Stimulated activated CD8-positive, alpha-beta memory T cell treated with anti-CD3 and anti-CD28 coated beads, Interleukin-7, amount 100 ng/mL, for 24 hours (primary cell): ENCODE data around the gene DCAF11.
"Not testable (repeated sequence)": the region's sequence is repeated elsewhere in the genome, so short reads cannot be mapped to it uniquely, and the experiment has no call there.

Experiments
- DNase-seq: peaks from one replicate; pipeline ENCODE4 v3.0.0-alpha.2; 2020; ENCODE audit warnings: low read depth

The DCAF11 gene

GRCh38 chr14:24096545-24097181 lies 17.9 kb upstream of the DCAF11 start:
- DNase-seq = no peak

- DNase-seq = no peak
These were observed 16.2 kb upstream of the DCAF11 start for GRCh38 chr14:24098229-24098926.

GRCh38 chr14:24098927-24099813 lies 15.4 kb upstream of the DCAF11 start:
- no peak for DNase-seq

GRCh38 chr14:24100197-24100981 lies 14.2 kb upstream of the DCAF11 start:
- no peak for DNase-seq

- DNase-seq = no peak
These were observed 13.5 kb upstream of the DCAF11 start for GRCh38 chr14:24100982-24101494.

GRCh38 chr14:24102357-24103048 lies 12.1 kb upstream of the DCAF11 start:
- DNase-seq = no peak

GRCh38 chr14:24103451-24103850 lies 11.1 kb upstream of the DCAF11 start:
- no peak for DNase-seq

- DNase-seq = not testable (repeated sequence)
These were observed 8.9 kb upstream of the DCAF11 start for GRCh38 chr14:24105609-24106239.

- no peak for DNase-seq
These were observed 7.8 kb upstream of the DCAF11 start for GRCh38 chr14:24106672-24107271.

GRCh38 chr14:24108336-24108874 lies 6.2 kb upstream of the DCAF11 start:
- no peak for DNase-seq

- DNase-seq = no peak
These were observed 4.5 kb upstream of the DCAF11 start for GRCh38 chr14:24110060-24110459.

GRCh38 chr14:24110523-24110922 lies 4.1 kb upstream of the DCAF11 start:
- DNase-seq = no peak

- no peak for DNase-seq
These were observed 1.2 kb upstream of the DCAF11 start for GRCh38 chr14:24113379-24113800.

GRCh38 chr14:24113801-24114531 lies 611 bp upstream of the DCAF11 start:
- DNase-seq = peak; percentile 55

GRCh38 chr14:24115422-24116127 lies 998 bp downstream of the DCAF11 start:
- no peak for DNase-seq

GRCh38 chr14:24116128-24116814 lies 1.7 kb downstream of the DCAF11 start:
- DNase-seq = no peak

GRCh38 chr14:24117179-24117578 lies 2.6 kb downstream of the DCAF11 start:
- no peak for DNase-seq

GRCh38 chr14:24119691-24120090 lies 5.1 kb downstream of the DCAF11 start:
- no peak for DNase-seq
